ENCODE measurements around the gene ACOT13.

DNA sequence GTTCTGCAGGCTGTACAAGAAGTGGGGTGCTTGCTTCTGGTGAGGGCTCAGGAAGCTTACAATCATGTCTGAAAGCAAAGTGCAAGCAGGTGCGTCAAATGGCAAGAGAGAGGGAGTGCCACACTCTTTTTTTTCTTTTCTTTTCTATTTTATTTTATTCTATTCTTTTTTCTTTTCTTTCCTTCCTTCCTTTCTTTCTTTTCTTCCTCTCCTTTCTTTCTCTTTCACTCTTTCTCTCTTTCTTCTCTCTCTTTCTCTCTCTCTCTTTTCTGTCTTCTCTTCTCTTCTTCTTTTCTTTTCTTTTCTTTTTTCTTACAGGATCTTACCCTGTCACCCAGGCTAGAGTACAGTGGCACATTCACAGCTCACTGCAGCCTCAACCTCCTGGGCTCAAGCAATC, 19.5 kb downstream of the ACOT13 start:
- TF ChIP-seq, protein P1, sequence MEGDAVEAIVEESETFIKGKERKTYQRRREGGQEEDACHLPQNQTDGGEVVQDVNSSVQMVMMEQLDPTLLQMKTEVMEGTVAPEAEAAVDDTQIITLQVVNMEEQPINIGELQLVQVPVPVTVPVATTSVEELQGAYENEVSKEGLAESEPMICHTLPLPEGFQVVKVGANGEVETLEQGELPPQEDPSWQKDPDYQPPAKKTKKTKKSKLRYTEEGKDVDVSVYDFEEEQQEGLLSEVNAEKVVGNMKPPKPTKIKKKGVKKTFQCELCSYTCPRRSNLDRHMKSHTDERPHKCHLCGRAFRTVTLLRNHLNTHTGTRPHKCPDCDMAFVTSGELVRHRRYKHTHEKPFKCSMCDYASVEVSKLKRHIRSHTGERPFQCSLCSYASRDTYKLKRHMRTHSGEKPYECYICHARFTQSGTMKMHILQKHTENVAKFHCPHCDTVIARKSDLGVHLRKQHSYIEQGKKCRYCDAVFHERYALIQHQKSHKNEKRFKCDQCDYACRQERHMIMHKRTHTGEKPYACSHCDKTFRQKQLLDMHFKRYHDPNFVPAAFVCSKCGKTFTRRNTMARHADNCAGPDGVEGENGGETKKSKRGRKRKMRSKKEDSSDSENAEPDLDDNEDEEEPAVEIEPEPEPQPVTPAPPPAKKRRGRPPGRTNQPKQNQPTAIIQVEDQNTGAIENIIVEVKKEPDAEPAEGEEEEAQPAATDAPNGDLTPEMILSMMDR (IDR thresholded peaks at IDR 0.05): no peak
- no peak for TF ChIP-seq POLR2A (IDR thresholded peaks at IDR 0.05)
- no peak for TF ChIP-seq EP300 (IDR thresholded peaks at IDR 0.05)
- no peak for TF ChIP-seq POLR2AphosphoS5 (IDR thresholded peaks at IDR 0.05)

Data from gastroesophageal sphincter (tissue), 3 donors.